ENCODE results near the gene MAP3K20.
"Not testable (repeated sequence)": the region's sequence is repeated elsewhere in the genome, so short reads cannot be mapped to it uniquely, and the experiment has no call there.

MAP3K20 gene

GRCh38 chr2:173231042-173231441 lies 155.4 kb downstream of the MAP3K20 start:
- DNase-seq (ENCODE audit: low read depth, low spot score), result no peak

DNA sequence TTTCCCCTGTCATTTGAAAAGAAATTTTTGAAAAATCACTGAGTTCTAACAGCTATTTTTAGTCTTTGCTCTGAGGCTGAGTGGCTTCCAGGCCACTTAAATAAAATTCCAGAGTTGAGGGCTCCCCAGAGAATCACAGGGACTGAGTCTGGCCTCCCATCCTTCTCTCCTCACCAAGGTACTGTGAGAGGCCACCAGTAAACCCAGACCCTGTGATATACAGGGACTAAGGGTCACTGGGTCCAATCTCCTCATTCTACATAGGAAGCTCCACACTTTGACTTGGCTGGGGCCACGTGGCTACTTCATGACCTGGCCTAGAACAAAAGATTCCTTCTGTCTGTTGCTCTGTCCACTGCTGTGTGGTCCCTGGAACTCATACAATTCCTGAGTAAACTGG lies 155.8 kb downstream of the MAP3K20 start:
- DNase-seq (ENCODE audit: low read depth, low spot score), result no peak

DNA sequence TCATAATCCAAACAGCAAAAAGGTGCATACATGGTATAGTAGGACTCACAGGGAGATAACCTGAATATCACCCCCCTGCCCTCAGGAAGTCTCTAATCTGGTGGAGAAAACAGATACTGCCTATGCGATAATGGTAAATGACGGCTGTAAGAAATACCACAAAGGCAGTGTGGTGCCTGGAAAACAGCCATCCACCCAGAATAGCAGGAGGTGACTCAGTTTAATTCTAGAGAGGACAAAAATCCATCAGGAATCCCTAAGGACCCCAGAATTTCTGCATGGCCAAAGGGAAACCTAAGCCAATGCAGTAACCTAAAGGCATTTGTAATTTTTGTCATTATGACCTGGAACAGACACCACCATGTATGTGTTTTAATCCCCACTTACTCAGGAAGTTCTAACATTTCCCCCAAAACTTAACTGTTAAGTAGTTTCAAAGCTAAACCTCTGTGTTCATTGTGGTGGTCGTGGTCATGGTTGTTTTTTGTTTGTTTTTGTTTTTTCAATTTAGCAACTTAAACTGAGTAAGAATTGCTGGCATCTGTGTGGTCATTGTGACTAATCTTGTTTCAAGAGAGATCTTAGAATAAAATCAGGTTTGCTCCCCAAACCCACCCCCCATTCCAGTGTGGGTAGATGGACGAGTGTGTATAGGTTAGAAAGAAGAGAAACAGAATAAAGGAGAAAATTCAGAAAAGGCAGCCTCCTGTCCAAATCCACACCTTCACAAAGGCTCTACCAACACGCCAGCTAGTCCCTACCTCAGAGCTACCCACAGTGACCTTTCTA lies 157.5 kb downstream of the MAP3K20 start:
- DNase-seq (ENCODE audit: low read depth, low spot score), result no peak

GRCh38 chr2:173235947-173236803 lies 160.5 kb downstream of the MAP3K20 start:
- no peak for DNase-seq (ENCODE audit: low read depth, low spot score)

GRCh38 chr2:173238385-173238784 lies 162.7 kb downstream of the MAP3K20 start:
- no peak for DNase-seq (ENCODE audit: low read depth, low spot score)

- DNase-seq (ENCODE audit: low read depth, low spot score), result no peak
Measured at GRCh38 chr2:173238831-173239230, 163.2 kb downstream of the MAP3K20 start.

- DNase-seq (ENCODE audit: low read depth, low spot score), result no peak
Measured at GRCh38 chr2:173239644-173240043, 164.0 kb downstream of the MAP3K20 start.

DNA sequence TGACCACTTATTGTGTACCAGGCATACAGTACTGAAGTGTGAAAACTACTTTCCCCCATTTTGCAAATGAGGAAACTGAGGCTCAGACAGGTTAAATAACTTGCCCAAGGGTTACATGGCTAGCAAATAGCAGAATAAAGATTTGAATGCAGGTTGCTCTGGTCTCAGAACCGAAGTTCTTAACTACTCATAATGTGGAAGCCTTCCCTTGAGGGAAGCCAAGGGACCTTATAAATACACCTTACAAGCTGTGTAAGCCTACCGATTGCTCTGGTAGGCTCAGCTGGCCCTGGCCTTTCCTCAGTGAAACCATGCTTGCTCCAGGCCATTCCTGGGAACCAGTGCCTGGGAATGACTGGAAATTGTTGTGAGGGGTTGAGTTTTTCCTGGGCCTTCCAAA lies 164.4 kb downstream of the MAP3K20 start:
- no peak for DNase-seq (ENCODE audit: low read depth, low spot score)

- DNase-seq (ENCODE audit: low read depth, low spot score), result no peak
Measured at GRCh38 chr2:173241643-173242042, 166.0 kb downstream of the MAP3K20 start.

DNA sequence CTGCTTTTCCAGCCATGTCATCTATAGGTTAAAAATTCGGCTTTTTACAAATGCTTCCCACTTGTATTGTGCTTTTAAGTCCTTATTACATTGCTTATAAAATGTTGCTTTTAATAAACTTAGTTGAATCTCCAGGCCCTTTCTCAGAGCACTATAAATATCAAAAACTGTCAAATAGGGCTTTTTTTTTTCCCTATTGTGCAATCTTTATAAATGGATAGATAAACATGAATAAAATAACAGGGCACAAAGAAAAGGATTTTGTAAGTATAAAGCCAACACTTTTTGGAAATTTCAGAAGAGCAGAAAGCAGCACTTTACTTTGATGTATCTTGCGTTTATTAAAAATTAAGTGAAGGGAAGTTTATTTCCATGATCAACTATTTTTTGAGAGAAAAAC lies 171.5 kb downstream of the MAP3K20 start:
- DNase-seq (ENCODE audit: low read depth, low spot score), result no peak

DNA sequence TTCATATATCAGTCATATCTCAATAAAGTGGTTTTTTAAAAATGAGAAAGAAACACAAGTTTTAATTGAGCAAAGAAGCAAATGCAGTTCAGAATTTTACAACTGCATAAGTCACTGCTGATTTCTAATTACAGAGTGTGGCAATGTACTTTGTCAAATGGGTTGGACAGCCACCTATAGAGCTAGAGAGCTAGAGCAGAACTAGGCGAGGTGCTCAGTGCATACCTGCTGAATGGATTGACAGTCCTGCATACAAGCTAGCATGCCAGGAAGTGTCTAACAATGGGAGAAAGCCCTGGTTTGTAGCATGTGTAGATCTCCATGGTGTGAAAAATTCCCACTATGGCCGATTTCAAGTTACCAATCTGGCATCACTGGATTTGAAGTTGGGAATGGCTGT lies 172.7 kb downstream of the MAP3K20 start:
- DNase-seq (ENCODE audit: low read depth, low spot score), result no peak

GRCh38 chr2:173249661-173250641 lies 174.3 kb downstream of the MAP3K20 start:
- no peak for DNase-seq (ENCODE audit: low read depth, low spot score)

DNA sequence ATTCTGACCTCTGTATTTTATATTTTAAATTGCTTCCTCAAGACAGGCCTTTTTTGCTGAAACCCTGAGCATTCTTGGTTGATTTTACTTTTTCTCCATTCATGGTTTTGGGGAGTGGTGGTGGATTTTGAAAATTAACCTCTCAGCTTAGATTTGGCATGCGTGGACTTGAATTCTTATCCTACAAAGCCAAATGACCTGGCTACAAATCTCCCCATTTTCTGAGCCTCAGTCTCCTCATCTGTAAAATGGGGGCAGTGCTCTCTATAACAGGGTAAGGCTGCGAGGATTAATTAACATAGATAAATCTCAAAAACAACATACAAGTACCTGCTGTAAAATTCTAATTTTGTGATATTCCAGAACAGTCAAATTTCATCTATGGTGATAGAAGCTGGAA lies 175.6 kb downstream of the MAP3K20 start:
- no peak for DNase-seq (ENCODE audit: low read depth, low spot score)

DNA sequence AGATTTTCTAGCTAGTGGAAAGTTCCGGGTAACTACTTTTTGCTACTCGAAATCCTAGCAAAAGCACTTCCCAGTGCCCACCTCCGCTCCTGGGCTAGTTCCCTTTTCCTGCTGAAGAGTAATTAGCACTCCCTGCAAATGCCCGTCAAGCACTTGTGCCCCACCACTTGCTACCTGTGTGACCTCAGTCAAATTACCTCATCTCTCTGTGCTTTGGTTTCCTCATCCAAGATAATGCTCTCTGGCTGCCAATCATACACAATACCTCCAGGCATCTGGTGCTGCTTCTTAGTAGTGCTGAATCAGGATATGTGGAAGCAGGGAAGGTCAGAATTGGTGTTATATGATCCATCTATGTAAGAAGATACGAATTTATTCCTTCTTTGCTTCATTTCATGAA lies 176.9 kb downstream of the MAP3K20 start:
- DNase-seq (ENCODE audit: low read depth, low spot score), result no peak

GRCh38 chr2:173254659-173255058 lies 179.0 kb downstream of the MAP3K20 start:
- no peak for DNase-seq (ENCODE audit: low read depth, low spot score)

DNA sequence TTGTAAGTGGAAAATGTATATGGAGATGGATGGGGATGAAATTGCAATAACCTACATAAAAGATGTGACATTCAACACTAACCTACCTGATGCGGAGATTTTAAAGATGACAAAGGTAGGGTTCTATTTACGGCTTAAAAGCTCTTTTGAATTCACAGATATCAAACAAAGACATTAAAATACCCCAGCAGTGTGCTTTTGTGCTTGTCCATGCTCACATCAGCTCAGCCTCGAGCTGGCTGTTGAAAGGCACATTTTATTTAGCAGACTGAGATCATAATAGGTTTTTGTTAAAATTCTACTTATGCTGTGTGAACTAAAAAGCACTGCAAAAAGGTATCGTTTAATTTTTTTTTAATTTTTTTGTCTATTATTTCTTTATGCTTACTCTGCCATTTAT lies 183.1 kb downstream of the MAP3K20 start:
- no peak for DNase-seq (ENCODE audit: low read depth, low spot score)

GRCh38 chr2:173262356-173262755 lies 186.7 kb downstream of the MAP3K20 start:
- not testable (repeated sequence) for DNase-seq (ENCODE audit: low read depth, low spot score)

- DNase-seq (ENCODE audit: low read depth, low spot score), result no peak
Measured at GRCh38 chr2:173264151-173264550, 188.5 kb downstream of the MAP3K20 start.

GRCh38 chr2:173264603-173265366 lies 189.1 kb downstream of the MAP3K20 start:
- DNase-seq (ENCODE audit: low read depth, low spot score), result no peak

DNA sequence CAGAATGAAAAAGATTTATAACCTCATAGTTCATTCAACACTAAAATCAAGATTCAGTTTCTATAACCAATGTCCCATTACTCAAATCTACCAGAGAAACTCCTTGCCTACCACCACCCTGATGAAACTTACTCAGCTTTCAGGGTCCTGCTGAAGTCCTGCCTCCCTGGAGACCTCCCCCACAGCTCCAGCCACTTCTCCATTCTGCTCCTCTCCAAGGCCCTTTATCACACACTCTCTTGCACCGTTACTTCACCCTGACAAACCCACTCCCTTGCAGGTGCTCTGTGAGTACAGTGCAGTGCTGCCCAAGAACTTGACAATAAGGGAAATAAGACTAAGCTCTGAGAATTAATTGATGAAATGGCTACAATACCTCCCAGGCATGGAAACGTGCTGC lies 195.5 kb downstream of the MAP3K20 start:
- DNase-seq (ENCODE audit: low read depth, low spot score), result no peak

DNA sequence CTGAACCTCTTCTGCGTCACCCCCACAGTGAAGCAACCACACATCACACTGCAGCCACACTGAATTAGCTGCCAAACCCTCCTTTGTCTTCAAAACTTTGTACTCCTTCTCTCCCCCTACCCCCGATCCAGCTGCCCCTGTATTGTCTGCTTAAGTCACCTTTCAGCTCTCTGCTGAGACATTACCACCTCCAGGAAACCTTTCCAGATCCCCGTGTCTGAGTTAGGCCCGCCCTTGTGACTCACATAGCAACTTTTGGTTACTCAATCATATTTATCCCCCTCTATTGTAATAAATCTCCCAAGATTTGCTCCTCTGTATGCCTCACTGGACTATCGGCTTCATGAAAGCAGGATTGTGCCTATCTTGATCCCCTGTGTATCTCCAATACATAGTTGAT lies 196.2 kb downstream of the MAP3K20 start:
- DNase-seq (ENCODE audit: low read depth, low spot score), result no peak
